GM12891 (cell line): ENCODE measurements around the gene ATG16L2.

Experiments
- POLR2A ChIP-seq: IDR thresholded peaks from 2 replicates; pipeline ENCODE4 v1.6.1; 2011; ENCODE audit warnings: low read depth, low read length, control low read depth
- POLR2AphosphoS5 ChIP-seq: IDR thresholded peaks from 2 replicates; pipeline ENCODE4 v1.6.1; 2011; ENCODE audit warnings: low read depth, low read length, control low read depth
- SPI1 ChIP-seq: IDR thresholded peaks from 2 replicates; pipeline ENCODE4 v1.6.1; 2011; ENCODE audit warnings: low read depth, low read length, control low read depth
- TAF1 ChIP-seq: IDR thresholded peaks from 2 replicates; pipeline ENCODE4 v1.6.1; 2011; ENCODE audit warnings: low read depth, low read length, control low read depth

DNA sequence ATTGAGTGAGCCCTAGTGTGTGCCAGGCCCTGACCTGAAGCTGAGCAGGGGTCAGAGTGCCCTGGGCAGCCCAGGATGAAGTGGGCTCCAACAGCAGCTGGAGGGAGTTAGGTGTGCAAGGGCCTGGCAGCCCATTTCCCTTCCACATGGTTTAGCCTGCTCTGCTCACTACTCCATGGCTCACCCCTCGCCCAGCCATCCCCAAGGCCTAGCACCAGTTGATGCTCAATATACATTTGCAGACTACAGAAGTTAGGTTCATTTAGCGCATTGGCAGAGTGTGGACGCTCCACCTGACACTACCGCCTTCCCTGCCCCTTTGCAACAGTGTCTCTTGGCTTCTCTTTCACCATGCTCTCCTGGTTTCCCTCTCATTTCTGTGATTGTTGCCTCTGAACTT is 3.8 kb downstream of the ATG16L2 start:
- no peak for TF ChIP-seq POLR2A
- no peak for TF ChIP-seq POLR2AphosphoS5
- no peak for TF ChIP-seq TAF1
- TF ChIP-seq SPI1 = no peak
